OCI-LY3 (cell line): ENCODE measurements around the gene SMIM23.

Experiments used
- H2AFZ ChIP-seq: fragments of 200-600, 300-600 bp; shearing (Covaris generic); 2 replicates; pipeline ENCODE4 v1.6.0; 2014; ENCODE audit warnings: antibody characterized with exemption, low read depth, low read length
- H3K27ac ChIP-seq: fragments of 200-600, 300-600 bp; sonication (generic); 2 replicates; pipeline ENCODE4 v1.5.1; 2014; ENCODE audit warnings: mild to moderate bottlenecking, low read length, moderate library complexity, mixed read lengths
- H3K27me3 ChIP-seq: fragments of 200-600, 300-600 bp; sonication (generic); 2 replicates; pipeline ENCODE4 v1.6.1; 2014; ENCODE audit warnings: low read depth, low read length, mixed read lengths
- H3K36me3 ChIP-seq: fragments of 200-600, 300-600 bp; sonication (generic); replicated peaks from 2 replicates; pipeline ENCODE3; 2014; ENCODE audit warnings: low read depth, low read length, mixed read lengths
- H3K4me1 ChIP-seq: fragments of 300-600, 200-600 bp; sonication (generic); 2 replicates; pipeline ENCODE4 v1.6.1; 2014; ENCODE audit warnings: low read length, mixed read lengths
- H3K4me2 ChIP-seq: fragments of 200-600, 300-600 bp; sonication (generic); 2 replicates; pipeline ENCODE4 v1.6.1; 2014; ENCODE audit warnings: low read length, mixed read lengths
- H3K4me3 ChIP-seq: fragments of 300-600, 200-600 bp; sonication (generic); 2 replicates; pipeline ENCODE4 v1.5.1; 2014; ENCODE audit warnings: antibody characterized with exemption, mild to moderate bottlenecking, low read length, moderate library complexity
- H3K79me2 ChIP-seq: fragments of 300-600, 200-600 bp; shearing (Covaris generic); 2 replicates; pipeline ENCODE4 v1.6.1; 2014; ENCODE audit warnings: mild to moderate bottlenecking, low read length, mixed read lengths
- H3K9ac ChIP-seq: fragments of 300-600, 200-600 bp; shearing (Covaris generic); 2 replicates; pipeline ENCODE4 v1.6.0; 2014; ENCODE audit warnings: mild to moderate bottlenecking, low read length, moderate library complexity
- H3K9me3 ChIP-seq: fragments of 200-600, 300-600 bp; shearing (Covaris generic); 2 replicates; pipeline ENCODE4 v1.6.1; 2014; ENCODE audit warnings: low read length, mixed read lengths; ENCODE audit not compliant: insufficient read depth
- H4K20me1 ChIP-seq: fragments of 200-600, 300-600 bp; sonication (generic); 2 replicates; pipeline ENCODE4 v1.6.1; 2016; ENCODE audit warnings: low read length, mixed read lengths; ENCODE audit not compliant: insufficient read depth
- EZH2phosphoT487 ChIP-seq: fragments of 200-600 bp; shearing (Covaris generic); IDR thresholded peaks from 2 replicates; pipeline ENCODE4 v1.6.1; 2018; ENCODE audit warnings: antibody characterized with exemption, mixed run types, low read depth
- TF ChIP-seq, protein P1 (sequence below): fragments of 200-600, 300-600 bp; sonication (generic); IDR thresholded peaks from 2 replicates; pipeline ENCODE4 v1.5.1; 2014; ENCODE audit warnings: antibody characterized with exemption, low read length, low read depth

The SMIM23 gene

DNA sequence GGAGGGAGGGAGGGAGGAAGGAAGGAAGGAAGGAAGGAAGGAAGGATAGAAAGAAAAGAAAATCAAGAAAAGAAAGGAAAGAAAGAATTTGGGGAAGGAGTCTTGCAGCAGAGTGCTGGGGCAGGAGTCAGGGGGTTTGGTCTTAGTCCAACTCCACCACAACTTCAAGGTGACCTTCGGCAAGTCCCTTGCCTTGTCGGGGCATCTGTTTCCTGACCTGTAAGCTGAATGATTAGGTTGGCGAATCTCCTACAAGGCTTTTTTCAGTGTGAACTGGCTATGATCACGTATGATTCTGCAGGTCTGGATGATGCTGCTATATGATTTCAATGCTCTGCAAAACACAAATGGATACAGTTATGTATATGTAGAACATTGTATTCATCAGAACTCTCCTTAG, 20.1 kb downstream of the SMIM23 start:
- Histone ChIP-seq H3K27me3 (peaks cover 6% of the 10 kb centered on the region; the same call in 1 of the 2 replicates), H3K9me3 (no peaks in the 10 kb centered on the region), H3K27ac (no peak overlapping the region), H3K4me2 (no peak overlapping the region), H2AFZ (no peak overlapping the region), H4K20me1 (no peaks in the 10 kb centered on the region), H3K36me3 (no peaks in the 10 kb centered on the region), H3K9ac (no peak overlapping the region), H3K4me3 (no peak overlapping the region), H3K4me1 (0 out of 2 replicates have a peak, but pooled peaks cover 5% of the 10 kb centered on the region), H3K79me2 (no peaks in the 10 kb centered on the region)
- TF ChIP-seq EZH2phosphoT487 = no peak
- TF ChIP-seq, protein P1, sequence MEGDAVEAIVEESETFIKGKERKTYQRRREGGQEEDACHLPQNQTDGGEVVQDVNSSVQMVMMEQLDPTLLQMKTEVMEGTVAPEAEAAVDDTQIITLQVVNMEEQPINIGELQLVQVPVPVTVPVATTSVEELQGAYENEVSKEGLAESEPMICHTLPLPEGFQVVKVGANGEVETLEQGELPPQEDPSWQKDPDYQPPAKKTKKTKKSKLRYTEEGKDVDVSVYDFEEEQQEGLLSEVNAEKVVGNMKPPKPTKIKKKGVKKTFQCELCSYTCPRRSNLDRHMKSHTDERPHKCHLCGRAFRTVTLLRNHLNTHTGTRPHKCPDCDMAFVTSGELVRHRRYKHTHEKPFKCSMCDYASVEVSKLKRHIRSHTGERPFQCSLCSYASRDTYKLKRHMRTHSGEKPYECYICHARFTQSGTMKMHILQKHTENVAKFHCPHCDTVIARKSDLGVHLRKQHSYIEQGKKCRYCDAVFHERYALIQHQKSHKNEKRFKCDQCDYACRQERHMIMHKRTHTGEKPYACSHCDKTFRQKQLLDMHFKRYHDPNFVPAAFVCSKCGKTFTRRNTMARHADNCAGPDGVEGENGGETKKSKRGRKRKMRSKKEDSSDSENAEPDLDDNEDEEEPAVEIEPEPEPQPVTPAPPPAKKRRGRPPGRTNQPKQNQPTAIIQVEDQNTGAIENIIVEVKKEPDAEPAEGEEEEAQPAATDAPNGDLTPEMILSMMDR = no peak

DNA sequence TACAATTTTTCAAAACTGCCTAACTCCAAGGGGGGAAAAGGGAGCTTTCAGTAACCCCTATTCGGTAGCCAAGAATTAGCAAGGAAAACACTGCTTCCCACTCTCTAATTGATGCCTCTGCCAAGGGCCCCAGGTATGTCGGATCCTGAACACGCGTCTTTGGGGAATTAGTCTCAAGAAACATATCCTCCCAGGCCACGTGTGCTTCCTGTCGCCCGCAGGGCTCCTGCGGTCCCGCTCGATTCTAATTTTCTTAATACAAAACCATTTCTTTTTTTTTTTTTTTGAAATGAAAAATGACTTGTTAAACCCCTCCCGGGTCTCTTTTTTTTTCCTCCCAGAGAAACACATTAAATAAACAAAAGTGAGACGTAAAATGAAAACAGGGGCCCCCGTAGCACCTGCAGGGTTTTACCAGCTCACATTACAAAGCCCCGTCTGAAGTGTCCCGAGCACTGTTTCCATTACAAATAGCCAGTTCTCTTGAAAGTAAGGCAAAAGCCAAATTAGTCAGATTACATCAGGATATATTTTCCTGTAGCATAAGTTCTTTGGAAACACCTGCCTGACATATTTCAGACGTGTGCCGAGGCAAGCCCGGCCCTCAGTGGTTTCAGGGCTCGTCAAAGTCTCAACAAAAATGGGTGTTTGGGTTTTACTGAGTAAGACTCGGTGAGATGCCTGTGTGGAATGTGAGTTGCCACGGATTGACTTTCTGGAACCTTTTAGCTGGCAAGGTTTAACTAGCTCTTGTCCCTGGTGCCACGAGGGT, 21.5 kb downstream of the SMIM23 start:
- Histone ChIP-seq H3K9me3 (no peaks in the 10 kb centered on the region), H3K79me2 (no peaks in the 10 kb centered on the region), H2AFZ (no peak overlapping the region), H3K4me3 (no peak overlapping the region), H3K4me2 (no peak overlapping the region), H3K4me1 (no peaks in the 10 kb centered on the region), H4K20me1 (no peaks in the 10 kb centered on the region), H3K36me3 (no peaks in the 10 kb centered on the region), H3K27ac (no peak overlapping the region), H3K9ac (no peak overlapping the region), H3K27me3 (peaks cover 6% of the 10 kb centered on the region; the same call in 1 of the 2 replicates)
- no peak for TF ChIP-seq EZH2phosphoT487
- TF ChIP-seq, protein P1 = no peak

DNA sequence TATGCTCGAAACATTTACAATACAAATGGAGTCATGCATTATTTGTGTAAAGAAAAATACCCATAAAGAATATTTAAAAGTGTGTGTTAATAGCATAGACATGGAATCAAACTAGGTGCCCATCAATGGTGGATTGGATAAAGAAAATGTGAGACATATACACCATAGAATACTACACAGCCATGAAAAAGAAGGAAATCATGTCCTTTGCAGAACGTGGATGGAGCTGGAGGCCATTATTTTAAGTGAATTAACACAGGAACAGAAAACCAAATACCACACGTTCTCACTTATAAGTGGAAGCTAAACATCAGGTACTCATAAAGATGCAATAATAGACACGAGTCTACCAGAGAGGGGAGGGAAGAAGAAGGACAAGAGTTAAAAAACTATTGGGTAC, 22.8 kb downstream of the SMIM23 start:
- H3K4me1 ChIP-seq = no peaks in the 10 kb centered on the region
- H3K27me3 ChIP-seq = peaks cover 6% of the 10 kb centered on the region; the same call in 1 of the 2 replicates
- H3K36me3 ChIP-seq = no peaks in the 10 kb centered on the region
- TF ChIP-seq EZH2phosphoT487 = no peak
- TF ChIP-seq, protein P1 = no peak
- no peaks in the 10 kb centered on the region for H3K9me3 ChIP-seq
- H3K9ac ChIP-seq = no peak overlapping the region
- H3K4me3 ChIP-seq = no peak overlapping the region
- H2AFZ ChIP-seq = no peak overlapping the region
- no peak overlapping the region for H3K27ac ChIP-seq
- H4K20me1 ChIP-seq = no peaks in the 10 kb centered on the region
- H3K79me2 ChIP-seq = no peaks in the 10 kb centered on the region
- no peak overlapping the region for H3K4me2 ChIP-seq

DNA sequence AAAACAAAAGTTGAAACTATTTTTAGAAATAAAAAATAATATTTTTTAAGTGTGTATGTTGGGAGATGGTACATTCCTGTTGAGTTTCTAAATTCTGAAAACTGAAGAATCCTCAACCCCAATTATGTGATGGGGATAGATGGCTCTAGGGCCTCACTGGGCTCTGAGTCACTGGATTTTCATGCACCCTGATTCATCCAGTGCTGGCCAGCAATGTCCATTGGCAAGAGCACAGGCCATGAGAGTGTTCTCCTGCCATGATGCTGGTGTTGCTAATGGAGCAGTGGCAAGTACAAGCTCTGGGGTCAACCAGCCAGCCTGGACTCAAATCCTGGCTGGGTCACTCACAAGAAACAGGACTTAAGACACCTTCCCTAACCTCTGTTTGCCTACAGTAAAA, 23.3 kb downstream of the SMIM23 start:
- no peak overlapping the region for H3K4me2 ChIP-seq
- no peak overlapping the region for H3K9ac ChIP-seq
- no peaks in the 10 kb centered on the region for H3K79me2 ChIP-seq
- H3K4me3 ChIP-seq = no peak overlapping the region
- H3K27ac ChIP-seq = no peak overlapping the region
- no peak overlapping the region for H2AFZ ChIP-seq
- peaks cover 6% of the 10 kb centered on the region; the same call in 1 of the 2 replicates for H3K27me3 ChIP-seq
- no peaks in the 10 kb centered on the region for H3K4me1 ChIP-seq
- H4K20me1 ChIP-seq = no peaks in the 10 kb centered on the region
- TF ChIP-seq EZH2phosphoT487 = no peak
- TF ChIP-seq, protein P1 = no peak
- no peaks in the 10 kb centered on the region for H3K9me3 ChIP-seq
- H3K36me3 ChIP-seq = no peaks in the 10 kb centered on the region
